ENCODE results near the gene MYO15A.

Gene MYO15A

GRCh38 chr17:18158022-18158600, 49.6 kb downstream of the MYO15A start:
- no peak for TF ChIP-seq EZH2 (optimal IDR thresholded peaks at IDR 0.05; ENCODE audit: low read depth, low read length)
- TF ChIP-seq CTCF (IDR thresholded peaks at IDR 0.05; ENCODE audit: low read length) = no peak
- no peak for TF ChIP-seq EZH2phosphoT487 (IDR thresholded peaks at IDR 0.05; ENCODE audit: low read length)
- Histone ChIP-seq H3K36me3 (replicated peaks; ENCODE audit: insufficient read depth, low read length) (no peaks in the 10 kb centered on the region), H2AFZ (ENCODE audit: low read length) (peak overlapping the region; percentile 90), H3K27me3 (replicated peaks; ENCODE audit: insufficient read depth, low read length) (peaks cover 5% of the 10 kb centered on the region; the same call in 1 of the 2 replicates), H3F3A (ENCODE audit: insufficient read depth, low read length) (no peaks in the 10 kb centered on the region), H3K9ac (ENCODE audit: low read length) (0 out of 2 replicates have a peak overlapping the region, but pooled peaks have one; percentile 32), H3K4me3 (ENCODE audit: low read length) (peak overlapping the region; percentile 63), H3K4me1 (ENCODE audit: low read length) (peaks cover 4% of the 10 kb centered on the region; the same call in 1 of the 2 replicates), H3K79me2 (ENCODE audit: low read length) (no peaks in the 10 kb centered on the region), H3K27ac (ENCODE audit: low read length) (no peak overlapping the region), H4K20me1 (ENCODE audit: insufficient read depth, low read length) (no peaks in the 10 kb centered on the region), H3K9me2 (replicated peaks; ENCODE audit: insufficient read depth, low read length) (no peaks in the 10 kb centered on the region), H3K4me2 (ENCODE audit: low read depth, low read length) (peak overlapping the region; percentile 96), H3K9me3 (replicated peaks; ENCODE audit: insufficient read depth, low read length) (no peaks in the 10 kb centered on the region)
- DNase-seq = peak; percentile 90

GRCh38 chr17:18159551-18160120, 51.1 kb downstream of the MYO15A start:
- Histone ChIP-seq H3K9me3 (replicated peaks; ENCODE audit: insufficient read depth, low read length) (no peaks in the 10 kb centered on the region), H3K27ac (ENCODE audit: low read length) (no peak overlapping the region), H3K4me1 (ENCODE audit: low read length) (no peaks in the 10 kb centered on the region), H3K27me3 (replicated peaks; ENCODE audit: insufficient read depth, low read length) (peaks cover 5% of the 10 kb centered on the region; the same call in 1 of the 2 replicates), H3K9ac (ENCODE audit: low read length) (no peak overlapping the region), H2AFZ (ENCODE audit: low read length) (no peak overlapping the region), H4K20me1 (ENCODE audit: insufficient read depth, low read length) (no peaks in the 10 kb centered on the region), H3K4me3 (ENCODE audit: low read length) (no peak overlapping the region), H3K9me2 (replicated peaks; ENCODE audit: insufficient read depth, low read length) (no peaks in the 10 kb centered on the region), H3F3A (ENCODE audit: insufficient read depth, low read length) (no peaks in the 10 kb centered on the region), H3K79me2 (ENCODE audit: low read length) (no peaks in the 10 kb centered on the region), H3K36me3 (replicated peaks; ENCODE audit: insufficient read depth, low read length) (no peaks in the 10 kb centered on the region), H3K4me2 (ENCODE audit: low read depth, low read length) (no peak overlapping the region)
- DNase-seq = no peak
- TF ChIP-seq CTCF (IDR thresholded peaks at IDR 0.05; ENCODE audit: low read length) (no peak), EZH2 (optimal IDR thresholded peaks at IDR 0.05; ENCODE audit: low read depth, low read length) (no peak), EZH2phosphoT487 (IDR thresholded peaks at IDR 0.05; ENCODE audit: low read length) (no peak)

- H3K27ac ChIP-seq (ENCODE audit: low read length) = no peak overlapping the region
- DNase-seq = no peak
- H3K4me3 ChIP-seq (ENCODE audit: low read length) = no peak overlapping the region
- no peaks in the 10 kb centered on the region for H3F3A ChIP-seq (ENCODE audit: insufficient read depth, low read length)
- H3K9ac ChIP-seq (ENCODE audit: low read length) = no peak overlapping the region
- H3K27me3 ChIP-seq (replicated peaks; ENCODE audit: insufficient read depth, low read length) = peaks cover 5% of the 10 kb centered on the region; the same call in 1 of the 2 replicates
- H3K79me2 ChIP-seq (ENCODE audit: low read length) = no peaks in the 10 kb centered on the region
- TF ChIP-seq EZH2phosphoT487 (IDR thresholded peaks at IDR 0.05; ENCODE audit: low read length) (no peak), CTCF (IDR thresholded peaks at IDR 0.05; ENCODE audit: low read length) (no peak), EZH2 (optimal IDR thresholded peaks at IDR 0.05; ENCODE audit: low read depth, low read length) (no peak)
- no peaks in the 10 kb centered on the region for H3K9me3 ChIP-seq (replicated peaks; ENCODE audit: insufficient read depth, low read length)
- no peak overlapping the region for H2AFZ ChIP-seq (ENCODE audit: low read length)
- H4K20me1 ChIP-seq (ENCODE audit: insufficient read depth, low read length) = no peaks in the 10 kb centered on the region
- H3K4me2 ChIP-seq (ENCODE audit: low read depth, low read length) = no peak overlapping the region
- H3K36me3 ChIP-seq (replicated peaks; ENCODE audit: insufficient read depth, low read length) = no peaks in the 10 kb centered on the region
- no peaks in the 10 kb centered on the region for H3K9me2 ChIP-seq (replicated peaks; ENCODE audit: insufficient read depth, low read length)
- H3K4me1 ChIP-seq (ENCODE audit: low read length) = no peaks in the 10 kb centered on the region
Measured at GRCh38 chr17:18160128-18160856, 51.7 kb downstream of the MYO15A start.
